NT2/D1 (cell line): ENCODE measurements around the gene C12orf57.

Experiments
- DNase-seq: peaks from one replicate; pipeline ENCODE4 v3.0.0-alpha.2; 2011; ENCODE audit warnings: low read depth, low spot score
- H3K27me3 ChIP-seq: 2 replicates; pipeline ENCODE4 v1.6.0; 2011; ENCODE audit warnings: mild to moderate bottlenecking; ENCODE audit not compliant: insufficient read length, insufficient read depth
- H3K36me3 ChIP-seq: 2 replicates; pipeline ENCODE4 v1.6.1; 2011; ENCODE audit warnings: mild to moderate bottlenecking, low read length, mixed read lengths; ENCODE audit not compliant: insufficient read depth, insufficient read length
- H3K4me1 ChIP-seq: 2 replicates; pipeline ENCODE4 v1.5.1; 2011; ENCODE audit not compliant: insufficient read depth, insufficient read length
- H3K4me3 ChIP-seq: 2 replicates; pipeline ENCODE4 v1.5.1; 2011; ENCODE audit warnings: low read depth; ENCODE audit not compliant: insufficient read length
- H3K9ac ChIP-seq: 2 replicates; pipeline ENCODE4 v1.6.0; 2011; ENCODE audit warnings: low read depth; ENCODE audit not compliant: insufficient read length
- H3K9me3 ChIP-seq: 2 replicates; pipeline ENCODE4 v1.5.1; 2011; ENCODE audit warnings: mild to moderate bottlenecking, low read length; ENCODE audit not compliant: insufficient read depth
- SUZ12 ChIP-seq: IDR thresholded peaks from 2 replicates; pipeline ENCODE4 v1.6.1; 2011; ENCODE audit not compliant: insufficient read length, insufficient read depth; ENCODE audit errors: extremely low read depth
- YY1 ChIP-seq: IDR thresholded peaks from 2 replicates; pipeline ENCODE4 v1.6.1; 2011; ENCODE audit not compliant: insufficient read length, insufficient read depth
- ZNF274 ChIP-seq: IDR thresholded peaks from 2 replicates; pipeline ENCODE4 v1.6.1; 2011; ENCODE audit warnings: mild to moderate bottlenecking, low read depth, low read length

Gene C12orf57

GRCh38 chr12:6957741-6958608 is 14.2 kb downstream of the C12orf57 start:
- H3K4me3 ChIP-seq = no peak overlapping the region
- H3K9me3 ChIP-seq = no peaks in the 10 kb centered on the region
- H3K27me3 ChIP-seq = no peaks in the 10 kb centered on the region
- H3K36me3 ChIP-seq = peaks cover 8% of the 10 kb centered on the region
- peaks cover 44% of the 10 kb centered on the region for H3K4me1 ChIP-seq
- no peak for DNase-seq
- H3K9ac ChIP-seq = peak overlapping the region; percentile 42
- TF ChIP-seq YY1 = no peak
- TF ChIP-seq SUZ12 = no peak
- no peak for TF ChIP-seq ZNF274

GRCh38 chr12:6958609-6959057 is 14.8 kb downstream of the C12orf57 start:
- DNase-seq = no peak
- no peaks in the 10 kb centered on the region for H3K9me3 ChIP-seq
- peaks cover 8% of the 10 kb centered on the region for H3K36me3 ChIP-seq
- H3K4me1 ChIP-seq = peaks cover 42% of the 10 kb centered on the region
- TF ChIP-seq ZNF274 (no peak), SUZ12 (no peak), YY1 (no peak)
- H3K4me3 ChIP-seq = no peak overlapping the region
- H3K27me3 ChIP-seq = no peaks in the 10 kb centered on the region
- H3K9ac ChIP-seq = peak overlapping the region; percentile 1

GRCh38 chr12:6959058-6959804 is 15.4 kb downstream of the C12orf57 start:
- H3K9ac ChIP-seq = peak overlapping the region; percentile 7
- TF ChIP-seq YY1 (no peak), ZNF274 (no peak), SUZ12 (no peak)
- no peak for DNase-seq
- no peaks in the 10 kb centered on the region for H3K9me3 ChIP-seq
- H3K27me3 ChIP-seq = no peaks in the 10 kb centered on the region
- H3K4me1 ChIP-seq = peaks cover 46% of the 10 kb centered on the region
- H3K36me3 ChIP-seq = peaks cover 14% of the 10 kb centered on the region
- H3K4me3 ChIP-seq = no peak overlapping the region

- peaks cover 52% of the 10 kb centered on the region for H3K4me1 ChIP-seq
- peak overlapping the region; percentile 86 for H3K9ac ChIP-seq
- no peak overlapping the region for H3K4me3 ChIP-seq
- H3K36me3 ChIP-seq = peaks cover 21% of the 10 kb centered on the region
- H3K27me3 ChIP-seq = no peaks in the 10 kb centered on the region
- TF ChIP-seq YY1 (no peak), ZNF274 (no peak), SUZ12 (no peak)
- no peaks in the 10 kb centered on the region for H3K9me3 ChIP-seq
- no peak for DNase-seq
These were observed 16.2 kb downstream of the C12orf57 start for GRCh38 chr12:6959805-6960592.

GRCh38 chr12:6960593-6961277 is 16.9 kb downstream of the C12orf57 start:
- Histone ChIP-seq H3K4me1 (peaks cover 59% of the 10 kb centered on the region), H3K4me3 (peak overlapping the region; percentile 47), H3K9ac (peak overlapping the region; percentile 86), H3K9me3 (no peaks in the 10 kb centered on the region), H3K27me3 (no peaks in the 10 kb centered on the region), H3K36me3 (peaks cover 29% of the 10 kb centered on the region)
- TF ChIP-seq YY1 (no peak), SUZ12 (no peak), ZNF274 (no peak)
- no peak for DNase-seq

GRCh38 chr12:6961278-6961694 is 17.5 kb downstream of the C12orf57 start:
- TF ChIP-seq ZNF274 (no peak), SUZ12 (no peak), YY1 (no peak)
- Histone ChIP-seq H3K27me3 (no peaks in the 10 kb centered on the region), H3K9ac (peak overlapping the region; percentile 86), H3K9me3 (no peaks in the 10 kb centered on the region), H3K36me3 (peaks cover 32% of the 10 kb centered on the region), H3K4me1 (peaks cover 60% of the 10 kb centered on the region), H3K4me3 (peak overlapping the region; percentile 47)
- DNase-seq = no peak
